ENCODE results near the gene RPS6KB2. TPM values are rescaled to one million over a fixed set of nuclear protein-coding genes. Genes with fewer than 3 reads are reported as not detected.

The RPS6KB2 gene
- total and polyA plus RNA-seq, 2 donors (not counting 3 experiments of a cell fraction or from before 2014, with no cell fraction given), result 53.8 to 60.0 TPM

DNA sequence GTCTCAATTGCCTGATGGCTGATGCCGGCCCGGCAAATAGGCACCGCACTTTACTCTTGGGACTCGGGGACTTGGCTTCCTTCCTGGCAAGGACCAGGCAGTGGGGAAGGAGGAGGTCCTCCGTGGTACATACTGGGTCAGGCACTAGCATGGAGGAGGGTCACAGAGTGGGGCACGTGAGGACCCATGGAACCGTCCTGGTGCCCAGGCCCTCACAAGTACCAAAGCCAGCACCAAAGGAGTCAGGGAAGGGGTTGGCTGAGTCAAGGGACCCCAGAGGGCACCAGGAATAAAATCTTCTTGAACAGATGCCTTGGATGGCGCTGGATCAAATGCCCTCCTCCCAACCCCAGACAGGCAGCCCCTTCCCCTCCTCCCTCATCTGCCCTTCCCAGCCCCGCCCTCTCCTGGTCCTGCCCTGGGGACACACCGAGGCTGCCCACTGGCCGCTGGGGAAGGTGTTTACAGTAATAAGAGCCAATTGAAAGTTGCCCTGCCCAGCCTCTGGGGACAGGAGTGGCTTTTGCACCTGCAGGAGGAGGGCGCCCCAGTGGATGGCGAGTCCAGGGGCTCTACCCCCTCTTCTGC is 18.4 kb upstream of the RPS6KB2 start:
- no peak overlapping the region for H3K27ac ChIP-seq (ENCODE audit: insufficient read depth, low read depth, low read length)
- H3K4me3 ChIP-seq (replicated peaks in 1 of 3; ENCODE audit: insufficient read depth in 1 of 3, low read depth in 1 of 3, low read length in 3 of 3), result no peak overlapping the region
- no peak for FAIRE-seq
- H3K4me2 ChIP-seq (ENCODE audit: insufficient read depth, low read length), result no peak overlapping the region
- TF ChIP-seq POLR2AphosphoS5 (IDR thresholded peaks at IDR 0.05; ENCODE audit: insufficient read depth, low read depth, low read length), result no peak
- TF ChIP-seq FOS (IDR thresholded peaks at IDR 0.05; ENCODE audit: borderline replicate concordance, insufficient read depth, low read length), result no peak
- TF ChIP-seq JUN (IDR thresholded peaks at IDR 0.05; ENCODE audit: borderline replicate concordance, insufficient read depth, insufficient read length, low read depth), result no peak
- no peak for TF ChIP-seq EZH2 (IDR thresholded peaks at IDR 0.05; ENCODE audit: borderline replicate concordance, low read depth, low read length, severe bottlenecking)
- TF ChIP-seq MYC (IDR thresholded peaks at IDR 0.05; ENCODE audit: low read depth, low read length), result no peak
- no peak for TF ChIP-seq POLR2A (IDR thresholded peaks at IDR 0.05; ENCODE audit: low read depth, low read length)
- TF ChIP-seq, protein P1, sequence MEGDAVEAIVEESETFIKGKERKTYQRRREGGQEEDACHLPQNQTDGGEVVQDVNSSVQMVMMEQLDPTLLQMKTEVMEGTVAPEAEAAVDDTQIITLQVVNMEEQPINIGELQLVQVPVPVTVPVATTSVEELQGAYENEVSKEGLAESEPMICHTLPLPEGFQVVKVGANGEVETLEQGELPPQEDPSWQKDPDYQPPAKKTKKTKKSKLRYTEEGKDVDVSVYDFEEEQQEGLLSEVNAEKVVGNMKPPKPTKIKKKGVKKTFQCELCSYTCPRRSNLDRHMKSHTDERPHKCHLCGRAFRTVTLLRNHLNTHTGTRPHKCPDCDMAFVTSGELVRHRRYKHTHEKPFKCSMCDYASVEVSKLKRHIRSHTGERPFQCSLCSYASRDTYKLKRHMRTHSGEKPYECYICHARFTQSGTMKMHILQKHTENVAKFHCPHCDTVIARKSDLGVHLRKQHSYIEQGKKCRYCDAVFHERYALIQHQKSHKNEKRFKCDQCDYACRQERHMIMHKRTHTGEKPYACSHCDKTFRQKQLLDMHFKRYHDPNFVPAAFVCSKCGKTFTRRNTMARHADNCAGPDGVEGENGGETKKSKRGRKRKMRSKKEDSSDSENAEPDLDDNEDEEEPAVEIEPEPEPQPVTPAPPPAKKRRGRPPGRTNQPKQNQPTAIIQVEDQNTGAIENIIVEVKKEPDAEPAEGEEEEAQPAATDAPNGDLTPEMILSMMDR (IDR thresholded peaks at IDR 0.05; ENCODE audit: extremely low read depth in 1 of 2, insufficient read depth in 1 of 2, low read depth in 1 of 2, low read length in 2 of 2), result no peak
- no peak for TF ChIP-seq GATA2 (IDR thresholded peaks at IDR 0.05; ENCODE audit: insufficient read depth, insufficient read length, low read depth, low read length)
- TF ChIP-seq, protein P2, sequence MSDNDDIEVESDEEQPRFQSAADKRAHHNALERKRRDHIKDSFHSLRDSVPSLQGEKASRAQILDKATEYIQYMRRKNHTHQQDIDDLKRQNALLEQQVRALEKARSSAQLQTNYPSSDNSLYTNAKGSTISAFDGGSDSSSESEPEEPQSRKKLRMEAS (IDR thresholded peaks at IDR 0.05; ENCODE audit: insufficient read depth, insufficient read length), result no peak
- ChIA-PET CTCF (no interaction called here), POLR2A (no interaction called here)
- peaks cover 0 to 6% of the 10 kb centered on the region in 2 experiments for H3K27me3 ChIP-seq (ENCODE audit: control insufficient read depth in 2 of 2, insufficient read depth in 2 of 2, low read length in 2 of 2)
- no peaks in the 10 kb centered on the region for H3K79me2 ChIP-seq (ENCODE audit: control insufficient read depth, insufficient read depth, low read length)
- no peaks in the 10 kb centered on the region for H3K4me1 ChIP-seq (ENCODE audit: control insufficient read depth, extremely low read depth, insufficient read depth, low read length)
- no peak for DNase-seq (ENCODE audit: low read depth, low spot score)
- dilution Hi-C loops (cut with MboI; ENCODE audit: extremely low pct_ligation_motif_present, low sequenced_read_pairs), result no loop called here
- H3K9me3 ChIP-seq (replicated peaks; ENCODE audit: control insufficient read depth, insufficient read depth, low read length), result no peaks in the 10 kb centered on the region
- no TSS peak for BruUV-seq (replicated peaks)
- H3K36me3 ChIP-seq (ENCODE audit: control insufficient read depth in 2 of 2, extremely low read depth in 1 of 2, insufficient read depth in 2 of 2, low read length in 2 of 2), result no peaks in the 10 kb centered on the region
- no peaks in the 10 kb centered on the region for H3K9me1 ChIP-seq (replicated peaks; ENCODE audit: control insufficient read depth, extremely low read depth, insufficient read depth, low read length)
- H3K9ac ChIP-seq (replicated peaks; ENCODE audit: extremely low read depth, insufficient read depth, low read length), result no peak overlapping the region
- H4K20me1 ChIP-seq (replicated peaks; ENCODE audit: control insufficient read depth, extremely low read depth, insufficient read depth, low read length), result no peaks in the 10 kb centered on the region
- H2AFZ ChIP-seq (ENCODE audit: low read depth, low read length), result no peak overlapping the region
- intact Hi-C loops (cut with micrococcal nuclease), result no loop called here

Data from endothelial cell of umbilical vein (primary cell).